Activated T-cell treated with anti-CD3 and anti-CD28 coated beads, Interleukin-2, amount 50 U/mL, for 24 hours (primary cell): ENCODE data around the gene SH2D4B.

Experiments used
- DNase-seq: peaks from one replicate; pipeline ENCODE4 v3.0.0-alpha.2; 2020
- H3K27ac Mint-ChIP-seq: 2 replicates; pipeline ENCODE4 v1.8.0; 2020; ENCODE audit warnings: mild to moderate bottlenecking, mixed read lengths
- H3K27me3 Mint-ChIP-seq: 2 replicates; pipeline ENCODE4 v1.8.0; 2020; ENCODE audit warnings: mixed read lengths
- H3K36me3 Mint-ChIP-seq: 2 replicates; pipeline ENCODE4 v1.8.0; 2020; ENCODE audit warnings: low read depth, mixed read lengths
- H3K4me1 Mint-ChIP-seq: 2 replicates; pipeline ENCODE4 v1.8.0; 2020; ENCODE audit warnings: low read depth, mixed read lengths
- H3K4me3 Mint-ChIP-seq: 2 replicates; pipeline ENCODE4 v1.8.0; 2020; ENCODE audit warnings: mild to moderate bottlenecking, moderate library complexity, mixed read lengths
- H3K9me3 Mint-ChIP-seq: 2 replicates; pipeline ENCODE4 v1.8.0; 2020; ENCODE audit warnings: mixed read lengths

SH2D4B gene

DNA sequence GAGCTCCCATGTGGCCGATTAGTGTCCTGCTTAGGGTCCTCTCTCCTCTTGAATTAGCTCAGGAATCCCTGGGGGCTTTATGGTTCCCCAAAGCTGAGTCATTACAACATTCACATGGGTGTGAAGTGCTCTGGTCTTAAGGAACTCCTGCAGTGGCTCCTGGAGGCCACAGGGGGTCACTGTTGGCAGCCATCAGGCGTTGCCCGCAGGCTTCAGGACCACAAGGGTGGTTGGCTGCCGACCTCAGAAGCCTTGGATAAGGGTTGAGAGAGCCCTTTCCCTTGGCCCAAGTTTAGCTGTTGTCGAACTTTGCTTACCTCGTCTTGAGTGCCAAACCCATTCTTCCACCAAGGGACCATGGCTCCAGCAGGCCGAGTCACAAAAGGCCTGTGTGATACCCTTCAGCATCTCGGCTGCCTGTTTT is 61.7 kb downstream of the SH2D4B start:
- peak; percentile 40 for DNase-seq
- H3K27me3 Mint-ChIP-seq: no peaks in the 10 kb centered on the region
- H3K36me3 Mint-ChIP-seq: no peaks in the 10 kb centered on the region
- no peak overlapping the region for H3K27ac Mint-ChIP-seq
- H3K4me1 Mint-ChIP-seq: no peaks in the 10 kb centered on the region
- H3K4me3 Mint-ChIP-seq: no peak overlapping the region
- no peaks in the 10 kb centered on the region for H3K9me3 Mint-ChIP-seq

- no peak overlapping the region for H3K27ac Mint-ChIP-seq
Observed at GRCh38 chr10:80600256-80600655, 62.6 kb downstream of the SH2D4B start.

DNA sequence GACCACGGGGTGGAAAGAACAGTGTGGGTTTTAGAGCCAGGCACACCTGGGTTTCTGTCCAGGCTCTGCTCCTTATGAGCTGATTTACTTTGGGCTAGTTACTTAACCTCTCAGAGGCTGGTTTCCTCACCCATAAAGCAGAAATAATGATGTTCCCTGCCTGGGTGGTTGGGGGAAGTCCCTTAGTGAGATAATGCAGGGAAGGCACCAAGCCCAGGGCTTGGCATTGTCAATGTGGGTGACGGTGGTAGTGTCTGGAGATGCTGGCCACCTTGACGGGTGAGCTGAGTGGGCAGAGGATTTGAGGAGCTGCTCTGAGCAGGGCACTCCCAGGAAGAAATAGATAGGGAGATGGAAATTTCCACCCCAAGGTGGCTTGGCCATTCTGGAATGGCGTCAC is 65.2 kb downstream of the SH2D4B start:
- H3K36me3 Mint-ChIP-seq: no peaks in the 10 kb centered on the region
- no peak for DNase-seq
- H3K27ac Mint-ChIP-seq: no peak overlapping the region
- no peak overlapping the region for H3K4me3 Mint-ChIP-seq
- no peaks in the 10 kb centered on the region for H3K4me1 Mint-ChIP-seq
- no peaks in the 10 kb centered on the region for H3K9me3 Mint-ChIP-seq
- H3K27me3 Mint-ChIP-seq: no peaks in the 10 kb centered on the region

More at GRCh38 chr10:80600256-80600655, 62.6 kb downstream of the SH2D4B start:
- Mint-ChIP-seq H3K27me3 (no peaks in the 10 kb centered on the region), H3K9me3 (no peaks in the 10 kb centered on the region), H3K36me3 (no peaks in the 10 kb centered on the region), H3K4me3 (no peak overlapping the region), H3K4me1 (no peaks in the 10 kb centered on the region)
- DNase-seq: no peak

DNA sequence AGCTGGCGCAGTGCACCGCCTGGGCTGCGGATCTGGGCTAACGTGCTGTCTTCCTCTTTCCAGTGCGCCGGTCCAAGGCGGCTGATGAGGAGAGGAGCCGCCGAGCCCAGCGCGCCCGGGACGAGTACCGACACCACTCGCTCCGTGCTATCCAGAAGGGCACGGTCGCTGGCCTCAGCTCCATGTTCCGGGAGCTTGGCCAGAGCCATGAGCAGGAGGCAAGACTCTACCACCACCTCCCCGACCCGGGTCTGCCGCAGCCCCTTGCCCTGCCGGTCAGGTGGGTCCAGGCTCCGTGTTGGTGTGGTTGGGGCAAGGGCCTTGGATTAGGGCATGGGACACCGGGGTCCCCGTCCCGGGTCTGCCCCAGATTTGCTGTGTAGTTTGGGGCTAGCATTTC is 65.8 kb downstream of the SH2D4B start:
- Mint-ChIP-seq H3K9me3 (no peaks in the 10 kb centered on the region), H3K4me3 (no peak overlapping the region), H3K4me1 (no peaks in the 10 kb centered on the region), H3K36me3 (no peaks in the 10 kb centered on the region), H3K27ac (no peak overlapping the region), H3K27me3 (no peaks in the 10 kb centered on the region)
- no peak for DNase-seq

DNA sequence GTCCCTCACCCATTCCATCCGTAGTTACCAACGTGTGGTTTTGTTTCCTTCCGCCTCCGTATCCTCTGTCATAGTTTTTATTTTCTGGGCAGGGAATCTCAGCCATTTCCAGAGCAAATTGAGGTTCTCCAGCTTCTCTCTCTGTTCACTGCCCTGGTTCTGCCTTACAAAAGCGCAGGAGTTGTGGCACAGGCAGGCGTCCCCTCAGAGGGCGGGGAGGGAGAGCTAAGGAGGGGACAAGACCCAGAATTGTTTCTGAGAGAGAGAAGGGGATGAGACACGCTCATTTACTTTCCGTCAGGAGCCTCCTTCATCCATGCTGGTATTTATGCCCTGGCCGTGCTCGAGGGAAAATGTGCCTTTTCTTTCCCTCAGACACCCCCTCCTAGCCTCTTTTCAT is 71.0 kb downstream of the SH2D4B start:
- H3K36me3 Mint-ChIP-seq: no peaks in the 10 kb centered on the region
- H3K4me3 Mint-ChIP-seq: no peak overlapping the region
- H3K9me3 Mint-ChIP-seq: no peaks in the 10 kb centered on the region
- no peak for DNase-seq
- H3K4me1 Mint-ChIP-seq: no peaks in the 10 kb centered on the region
- no peak overlapping the region for H3K27ac Mint-ChIP-seq
- no peaks in the 10 kb centered on the region for H3K27me3 Mint-ChIP-seq

DNA sequence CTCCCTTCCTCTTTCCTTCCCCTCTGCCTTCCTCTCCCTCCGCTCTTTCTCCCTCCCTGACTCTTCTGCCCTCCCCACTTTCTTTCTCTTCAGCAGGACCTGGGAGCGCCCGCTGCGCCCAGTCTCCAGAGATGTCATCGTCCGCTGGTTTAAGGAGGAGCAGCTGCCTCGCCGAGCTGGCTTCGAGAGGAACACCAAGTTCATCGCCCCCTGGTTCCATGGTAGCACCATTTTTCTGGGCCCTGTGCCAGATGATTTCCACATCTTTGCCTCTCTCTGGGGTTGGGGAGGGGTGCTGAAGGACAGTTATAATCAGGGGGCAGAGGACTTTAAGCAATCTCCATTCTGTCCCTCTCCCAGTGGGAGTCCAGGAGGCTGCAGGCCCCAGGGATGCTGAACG is 71.6 kb downstream of the SH2D4B start:
- Mint-ChIP-seq H3K27me3 (no peaks in the 10 kb centered on the region), H3K4me1 (no peaks in the 10 kb centered on the region), H3K27ac (no peak overlapping the region), H3K9me3 (no peaks in the 10 kb centered on the region), H3K4me3 (no peak overlapping the region), H3K36me3 (no peaks in the 10 kb centered on the region)
- no peak for DNase-seq

DNA sequence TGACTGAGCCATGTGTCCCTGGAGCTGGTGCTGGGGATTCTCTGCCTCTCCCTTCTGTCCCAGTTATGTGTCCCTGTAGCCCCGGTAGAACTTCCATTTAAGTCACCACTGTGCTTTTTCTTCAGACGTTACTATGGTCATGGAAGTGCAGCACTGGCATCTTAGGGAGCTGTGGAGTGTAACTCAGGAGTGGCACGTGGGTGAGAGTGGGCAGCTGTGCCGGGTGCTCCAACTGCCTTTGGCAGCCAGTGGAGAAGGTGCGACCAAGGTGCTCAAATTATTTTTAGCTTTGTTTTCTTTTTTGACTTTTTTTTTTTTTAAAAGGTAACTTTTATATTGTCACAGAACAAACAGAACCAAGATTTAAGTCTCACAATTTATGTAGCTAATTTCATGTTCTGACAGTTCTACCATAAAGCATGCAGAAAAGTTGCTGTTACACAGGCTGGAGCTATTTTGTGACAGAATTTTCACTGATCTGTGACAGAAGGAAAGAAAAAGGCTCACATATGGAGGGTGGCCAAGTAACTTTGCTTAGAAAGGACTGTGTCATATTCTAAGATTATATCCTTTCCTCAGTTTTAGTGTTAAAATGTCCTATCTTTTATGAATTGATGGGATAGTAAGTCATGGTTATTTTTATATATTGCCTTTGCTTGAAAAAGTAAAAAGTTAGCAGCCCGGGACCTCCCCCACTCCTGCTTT is 73.9 kb downstream of the SH2D4B start:
- Mint-ChIP-seq H3K36me3 (no peaks in the 10 kb centered on the region), H3K4me1 (no peaks in the 10 kb centered on the region), H3K27me3 (no peaks in the 10 kb centered on the region), H3K9me3 (no peaks in the 10 kb centered on the region), H3K4me3 (no peak overlapping the region), H3K27ac (no peak overlapping the region)
- DNase-seq: no peak

GRCh38 chr10:80612261-80612660 is 74.6 kb downstream of the SH2D4B start:
- Mint-ChIP-seq H3K27ac (no peak overlapping the region), H3K27me3 (no peaks in the 10 kb centered on the region), H3K4me1 (no peaks in the 10 kb centered on the region), H3K9me3 (no peaks in the 10 kb centered on the region), H3K36me3 (no peaks in the 10 kb centered on the region), H3K4me3 (no peak overlapping the region)
- DNase-seq: no peak

DNA sequence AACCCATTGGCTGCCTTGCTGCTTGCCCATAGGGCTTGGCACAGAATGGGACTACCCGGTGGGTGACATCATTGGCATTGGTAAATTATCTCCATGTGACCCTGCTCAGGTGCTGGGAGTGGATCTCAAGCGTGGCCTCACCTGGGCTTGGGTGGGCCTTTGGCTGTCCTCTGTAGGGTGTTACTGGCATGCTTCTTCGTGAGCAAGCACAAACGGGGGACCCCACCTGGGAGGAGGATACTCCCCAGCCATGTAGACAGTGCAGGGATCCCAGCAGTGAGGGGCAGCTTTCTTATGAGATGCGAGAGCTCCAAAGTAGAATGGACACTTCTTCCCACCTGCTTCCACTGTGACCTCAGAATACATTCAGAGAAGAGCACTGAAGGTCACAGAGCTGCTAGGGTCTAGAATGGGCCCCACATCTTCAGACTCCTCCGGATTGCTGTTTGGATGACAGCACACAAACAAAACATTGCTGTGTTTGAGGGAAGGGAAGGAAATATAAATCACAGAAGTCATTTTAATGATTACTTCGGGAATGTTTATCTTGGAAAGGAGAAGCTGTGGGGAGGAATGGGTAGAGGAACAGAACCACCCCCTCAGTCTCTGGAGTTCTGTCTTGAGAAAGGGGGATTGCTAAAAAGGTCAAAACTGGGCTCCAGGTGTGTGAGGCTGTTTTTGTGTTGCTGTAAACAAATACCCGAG is 75.9 kb downstream of the SH2D4B start:
- Mint-ChIP-seq H3K27me3 (no peaks in the 10 kb centered on the region), H3K9me3 (no peaks in the 10 kb centered on the region), H3K4me1 (no peaks in the 10 kb centered on the region), H3K36me3 (no peaks in the 10 kb centered on the region), H3K4me3 (no peak overlapping the region), H3K27ac (no peak overlapping the region)
- no peak for DNase-seq

GRCh38 chr10:80614576-80615416 is 77.1 kb downstream of the SH2D4B start:
- no peaks in the 10 kb centered on the region for H3K9me3 Mint-ChIP-seq
- H3K4me1 Mint-ChIP-seq: no peaks in the 10 kb centered on the region
- no peak for DNase-seq
- no peaks in the 10 kb centered on the region for H3K27me3 Mint-ChIP-seq
- no peak overlapping the region for H3K27ac Mint-ChIP-seq
- H3K36me3 Mint-ChIP-seq: no peaks in the 10 kb centered on the region
- no peak overlapping the region for H3K4me3 Mint-ChIP-seq

- no peak overlapping the region for H3K4me3 Mint-ChIP-seq
- no peak for DNase-seq
- H3K9me3 Mint-ChIP-seq: no peaks in the 10 kb centered on the region
- H3K27ac Mint-ChIP-seq: no peak overlapping the region
- H3K36me3 Mint-ChIP-seq: no peaks in the 10 kb centered on the region
- no peaks in the 10 kb centered on the region for H3K4me1 Mint-ChIP-seq
- no peaks in the 10 kb centered on the region for H3K27me3 Mint-ChIP-seq
Observed at GRCh38 chr10:80617807-80618206, 80.1 kb downstream of the SH2D4B start.

- Mint-ChIP-seq H3K4me3 (no peak overlapping the region), H3K27me3 (no peaks in the 10 kb centered on the region), H3K36me3 (no peaks in the 10 kb centered on the region), H3K27ac (no peak overlapping the region), H3K4me1 (no peaks in the 10 kb centered on the region), H3K9me3 (no peaks in the 10 kb centered on the region)
- DNase-seq: no peak
Observed at GRCh38 chr10:80619036-80619435, 81.3 kb downstream of the SH2D4B start.

- H3K4me1 Mint-ChIP-seq: no peaks in the 10 kb centered on the region
- H3K27ac Mint-ChIP-seq: no peak overlapping the region
- no peak for DNase-seq
- H3K9me3 Mint-ChIP-seq: no peaks in the 10 kb centered on the region
- no peak overlapping the region for H3K4me3 Mint-ChIP-seq
- H3K36me3 Mint-ChIP-seq: no peaks in the 10 kb centered on the region
- no peaks in the 10 kb centered on the region for H3K27me3 Mint-ChIP-seq
Observed at GRCh38 chr10:80622153-80622552, 84.5 kb downstream of the SH2D4B start.

DNA sequence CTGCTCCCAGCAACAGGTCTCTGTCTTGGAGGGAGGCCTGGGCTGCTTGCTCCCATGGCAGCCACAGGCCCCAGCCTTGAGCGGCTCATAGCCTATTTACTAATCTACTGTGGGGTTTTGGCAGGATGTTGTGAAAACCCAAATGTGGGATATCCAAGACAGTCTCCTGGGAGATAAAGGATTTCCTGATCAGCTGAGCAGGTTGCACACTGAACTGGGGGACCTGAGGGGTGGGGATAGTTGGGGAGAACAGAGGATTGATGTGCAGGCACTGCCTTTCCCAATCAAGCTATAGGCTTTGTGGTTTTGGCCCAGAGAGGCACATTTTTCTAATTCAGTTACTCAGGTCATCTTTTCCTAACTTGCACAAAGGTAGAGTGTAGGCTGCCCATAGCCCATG is 92.6 kb downstream of the SH2D4B start:
- Mint-ChIP-seq H3K27me3 (no peaks in the 10 kb centered on the region), H3K27ac (no peak overlapping the region), H3K9me3 (no peaks in the 10 kb centered on the region), H3K4me3 (no peak overlapping the region), H3K36me3 (no peaks in the 10 kb centered on the region), H3K4me1 (no peaks in the 10 kb centered on the region)
- DNase-seq: no peak

GRCh38 chr10:80632742-80633141 is 95.0 kb downstream of the SH2D4B start:
- Mint-ChIP-seq H3K9me3 (no peaks in the 10 kb centered on the region), H3K27ac (no peak overlapping the region), H3K27me3 (no peaks in the 10 kb centered on the region), H3K36me3 (no peaks in the 10 kb centered on the region), H3K4me1 (no peaks in the 10 kb centered on the region), H3K4me3 (no peak overlapping the region)
- DNase-seq: no peak
